ENCODE measurements around the gene OXTR. TPM values are rescaled to one million over a fixed set of nuclear protein-coding genes. Genes with fewer than 3 reads are reported as not detected.

Gene OXTR
- total and polyA plus RNA-seq, 2 of the 13 experiments (the other 11 are each of a cell fraction or from before 2014, with no cell fraction given), result 0.36 to 0.95 TPM

DNA sequence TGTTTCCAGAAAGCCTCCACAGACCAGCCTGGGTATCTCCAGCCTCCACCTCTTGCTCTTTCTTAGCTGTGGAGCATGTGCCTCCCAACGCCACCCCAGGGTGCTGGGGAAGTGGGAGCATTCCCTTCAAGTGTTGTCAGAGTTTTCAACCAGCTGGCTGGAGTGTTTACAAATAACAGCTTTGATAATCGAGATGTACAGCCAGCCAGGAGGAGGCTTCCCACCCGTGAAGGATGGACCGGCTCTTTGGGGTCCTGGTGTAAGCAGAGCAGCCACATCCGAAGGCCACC is 8.5 kb upstream of the OXTR start (continued):
- no peak for TF ChIP-seq REXO4 (CRISPR knock-in tag; IDR thresholded peaks at IDR 0.05; ENCODE audit: borderline replicate concordance)

GRCh38 chr3:8777201-8777977 is 8.0 kb upstream of the OXTR start:
- Histone ChIP-seq H3K27me3 (ENCODE audit: control insufficient read depth in 1 of 2, insufficient read depth in 2 of 2, low read length in 2 of 2) (no peaks in the 10 kb centered on the region), H3K36me3 (replicated peaks in 1 of 2; ENCODE audit: control insufficient read depth in 1 of 2, insufficient read depth in 2 of 2, low read length in 2 of 2) (no peaks in the 10 kb centered on the region), H4K20me1 (ENCODE audit: insufficient read depth, low read length) (no peaks in the 10 kb centered on the region), H3K79me2 (ENCODE audit: insufficient read depth, low read length) (no peaks in the 10 kb centered on the region), H3K9me3 (ENCODE audit: low read length) (no peaks in the 10 kb centered on the region), H2AFZ (ENCODE audit: low read length) (no peak overlapping the region), H3K4me2 (ENCODE audit: low read depth, low read length) (no peak overlapping the region), H3K27ac (ENCODE audit: extremely low read length, insufficient read depth, low read length) (no peak overlapping the region), H3K9ac (ENCODE audit: insufficient read depth, low read depth, low read length) (no peak overlapping the region), H3K4me1 (ENCODE audit: insufficient read depth, low read length) (peaks cover 12% of the 10 kb centered on the region; the same call in 1 of the 2 replicates), H3K4me3 (replicated peaks in 1 of 3; ENCODE audit: insufficient read depth in 1 of 3, low read depth in 2 of 3, low read length in 3 of 3) (no peak overlapping the region)
- CTCF ChIA-PET (ENCODE audit: low intra/inter-chr PET ratio, low total read pairs), result no interaction called here
- POLR2A ChIA-PET, result no interaction called here
- DNase-seq (ENCODE audit: low spot score) (no peak), ATAC-seq (no peak), FAIRE-seq (no peak)
- intact Hi-C loops (cut with micrococcal nuclease; ENCODE audit: unreplicated experiment) (no loop called here), in situ Hi-C loops (cut with HindIII; ENCODE audit: extremely low pct_ligation_motif_present, low pct_unique_long_range_greater_than_20kb) (no loop called here)
- no TSS peak for BruUV-seq (replicated peaks)
- TF ChIP-seq ZNF841 (CRISPR knock-in tag; IDR thresholded peaks at IDR 0.05; ENCODE audit: borderline replicate concordance) (no peak), KDM4B (CRISPR knock-in tag; IDR thresholded peaks at IDR 0.05) (no peak), RFXANK (CRISPR knock-in tag; IDR thresholded peaks at IDR 0.05) (no peak), REXO4 (CRISPR knock-in tag; IDR thresholded peaks at IDR 0.05; ENCODE audit: borderline replicate concordance) (no peak), IKZF1 (IDR thresholded peaks at IDR 0.05) (no peak), ZNF530 (CRISPR knock-in tag; IDR thresholded peaks at IDR 0.05; ENCODE audit: low read depth) (no peak), PHB2 (IDR thresholded peaks at IDR 0.05; ENCODE audit: partially characterized antibody) (no peak), ZFX (CRISPR knock-in tag; IDR thresholded peaks at IDR 0.05; ENCODE audit: low read depth) (no peak), FOXA1 (IDR thresholded peaks at IDR 0.05) (no peak), FOXA1 (CRISPR knock-in tag; IDR thresholded peaks at IDR 0.05) (no peak), TOPORS (CRISPR knock-in tag; IDR thresholded peaks at IDR 0.05) (no peak)
- TF ChIP-seq, protein P1, sequence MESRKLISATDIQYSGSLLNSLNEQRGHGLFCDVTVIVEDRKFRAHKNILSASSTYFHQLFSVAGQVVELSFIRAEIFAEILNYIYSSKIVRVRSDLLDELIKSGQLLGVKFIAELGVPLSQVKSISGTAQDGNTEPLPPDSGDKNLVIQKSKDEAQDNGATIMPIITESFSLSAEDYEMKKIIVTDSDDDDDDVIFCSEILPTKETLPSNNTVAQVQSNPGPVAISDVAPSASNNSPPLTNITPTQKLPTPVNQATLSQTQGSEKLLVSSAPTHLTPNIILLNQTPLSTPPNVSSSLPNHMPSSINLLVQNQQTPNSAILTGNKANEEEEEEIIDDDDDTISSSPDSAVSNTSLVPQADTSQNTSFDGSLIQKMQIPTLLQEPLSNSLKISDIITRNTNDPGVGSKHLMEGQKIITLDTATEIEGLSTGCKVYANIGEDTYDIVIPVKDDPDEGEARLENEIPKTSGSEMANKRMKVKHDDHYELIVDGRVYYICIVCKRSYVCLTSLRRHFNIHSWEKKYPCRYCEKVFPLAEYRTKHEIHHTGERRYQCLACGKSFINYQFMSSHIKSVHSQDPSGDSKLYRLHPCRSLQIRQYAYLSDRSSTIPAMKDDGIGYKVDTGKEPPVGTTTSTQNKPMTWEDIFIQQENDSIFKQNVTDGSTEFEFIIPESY (CRISPR knock-in tag; IDR thresholded peaks at IDR 0.05), result no peak
- TF ChIP-seq, protein P2, sequence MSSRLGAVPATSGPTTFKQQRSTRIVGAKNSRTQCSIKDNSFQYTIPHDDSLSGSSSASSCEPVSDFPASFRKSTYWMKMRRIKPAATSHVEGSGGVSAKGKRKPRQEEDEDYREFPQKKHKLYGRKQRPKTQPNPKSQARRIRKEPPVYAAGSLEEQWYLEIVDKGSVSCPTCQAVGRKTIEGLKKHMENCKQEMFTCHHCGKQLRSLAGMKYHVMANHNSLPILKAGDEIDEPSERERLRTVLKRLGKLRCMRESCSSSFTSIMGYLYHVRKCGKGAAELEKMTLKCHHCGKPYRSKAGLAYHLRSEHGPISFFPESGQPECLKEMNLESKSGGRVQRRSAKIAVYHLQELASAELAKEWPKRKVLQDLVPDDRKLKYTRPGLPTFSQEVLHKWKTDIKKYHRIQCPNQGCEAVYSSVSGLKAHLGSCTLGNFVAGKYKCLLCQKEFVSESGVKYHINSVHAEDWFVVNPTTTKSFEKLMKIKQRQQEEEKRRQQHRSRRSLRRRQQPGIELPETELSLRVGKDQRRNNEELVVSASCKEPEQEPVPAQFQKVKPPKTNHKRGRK (CRISPR knock-in tag; IDR thresholded peaks at IDR 0.05), result no peak
- TF ChIP-seq, protein P3, sequence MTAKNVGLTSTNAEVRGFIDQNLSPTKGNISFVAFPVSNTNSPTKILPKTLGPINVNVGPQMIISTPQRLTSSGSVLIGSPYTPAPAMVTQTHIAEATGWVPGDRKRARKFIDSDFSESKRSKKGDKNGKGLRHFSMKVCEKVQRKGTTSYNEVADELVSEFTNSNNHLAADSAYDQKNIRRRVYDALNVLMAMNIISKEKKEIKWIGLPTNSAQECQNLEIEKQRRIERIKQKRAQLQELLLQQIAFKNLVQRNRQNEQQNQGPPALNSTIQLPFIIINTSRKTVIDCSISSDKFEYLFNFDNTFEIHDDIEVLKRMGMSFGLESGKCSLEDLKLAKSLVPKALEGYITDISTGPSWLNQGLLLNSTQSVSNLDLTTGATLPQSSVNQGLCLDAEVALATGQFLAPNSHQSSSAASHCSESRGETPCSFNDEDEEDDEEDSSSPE (CRISPR knock-in tag; IDR thresholded peaks at IDR 0.05), result no peak
- TF ChIP-seq, protein P4, sequence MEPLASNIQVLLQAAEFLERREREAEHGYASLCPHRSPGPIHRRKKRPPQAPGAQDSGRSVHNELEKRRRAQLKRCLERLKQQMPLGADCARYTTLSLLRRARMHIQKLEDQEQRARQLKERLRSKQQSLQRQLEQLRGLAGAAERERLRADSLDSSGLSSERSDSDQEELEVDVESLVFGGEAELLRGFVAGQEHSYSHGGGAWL (CRISPR knock-in tag; IDR thresholded peaks at IDR 0.05), result no peak
- 54% methylated on average over 5 of the region's 5 CpGs for WGBS (ENCODE audit: low lambda C conversion rate)
